ENCODE data around the gene IGFL2. TPM values are rescaled to one million over a fixed set of nuclear protein-coding genes. Genes with fewer than 3 reads are reported as not detected.
A peak's percentile ranks its signal among the peaks of the same experiment; 100 is the strongest.
"Not testable (repeated sequence)": the region's sequence is repeated elsewhere in the genome, so short reads cannot be mapped to it uniquely, and the experiment has no call there.

IGFL2 gene
- total RNA-seq, 6 experiments from 2014 or later, result not detected

DNA sequence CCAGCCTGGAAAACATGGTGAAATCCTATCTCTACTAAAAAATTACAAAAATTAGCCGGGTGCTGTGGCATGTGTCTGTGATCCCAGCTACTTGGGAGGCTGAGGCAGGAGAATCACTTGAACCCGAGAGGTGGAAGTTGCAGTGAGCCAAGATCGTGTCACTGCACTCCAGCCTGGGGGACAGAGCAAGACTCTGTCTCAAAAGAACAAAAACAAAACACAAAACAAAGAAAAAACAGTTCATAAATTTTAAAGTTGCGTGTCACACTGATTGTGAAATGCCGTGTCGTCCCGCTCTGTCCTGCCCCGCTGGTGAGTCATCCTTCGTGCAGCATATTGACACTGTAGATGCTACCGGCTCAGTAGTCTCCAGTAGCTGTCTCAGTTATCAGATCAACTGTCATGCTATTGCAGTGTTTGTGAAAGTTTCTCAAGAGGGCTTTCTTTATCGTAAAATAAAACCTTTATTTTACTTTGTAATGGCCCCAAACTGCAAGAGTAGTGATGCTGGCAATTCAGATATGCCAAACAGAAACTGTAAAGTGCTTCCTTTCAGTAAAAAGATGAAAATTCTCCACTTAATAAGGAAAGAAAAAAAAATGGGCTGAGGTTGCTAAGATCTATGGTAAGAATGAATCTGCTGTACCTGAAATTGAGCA lies 45.1 kb downstream of the IGFL2 start:
- no peak overlapping the region for H3K4me3 ChIP-seq
- peaks cover 0 to 38% (median 15%) of the 10 kb centered on the region in 4 donors for H3K4me1 ChIP-seq
- intact Hi-C loops (cut with DNase I), result no loop called here
- no peaks in the 10 kb centered on the region for H3K36me3 ChIP-seq
- peak; percentile 54 for TF ChIP-seq POLR2A (IDR thresholded peaks at IDR 0.05)
- TF ChIP-seq, protein P1, sequence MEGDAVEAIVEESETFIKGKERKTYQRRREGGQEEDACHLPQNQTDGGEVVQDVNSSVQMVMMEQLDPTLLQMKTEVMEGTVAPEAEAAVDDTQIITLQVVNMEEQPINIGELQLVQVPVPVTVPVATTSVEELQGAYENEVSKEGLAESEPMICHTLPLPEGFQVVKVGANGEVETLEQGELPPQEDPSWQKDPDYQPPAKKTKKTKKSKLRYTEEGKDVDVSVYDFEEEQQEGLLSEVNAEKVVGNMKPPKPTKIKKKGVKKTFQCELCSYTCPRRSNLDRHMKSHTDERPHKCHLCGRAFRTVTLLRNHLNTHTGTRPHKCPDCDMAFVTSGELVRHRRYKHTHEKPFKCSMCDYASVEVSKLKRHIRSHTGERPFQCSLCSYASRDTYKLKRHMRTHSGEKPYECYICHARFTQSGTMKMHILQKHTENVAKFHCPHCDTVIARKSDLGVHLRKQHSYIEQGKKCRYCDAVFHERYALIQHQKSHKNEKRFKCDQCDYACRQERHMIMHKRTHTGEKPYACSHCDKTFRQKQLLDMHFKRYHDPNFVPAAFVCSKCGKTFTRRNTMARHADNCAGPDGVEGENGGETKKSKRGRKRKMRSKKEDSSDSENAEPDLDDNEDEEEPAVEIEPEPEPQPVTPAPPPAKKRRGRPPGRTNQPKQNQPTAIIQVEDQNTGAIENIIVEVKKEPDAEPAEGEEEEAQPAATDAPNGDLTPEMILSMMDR (IDR thresholded peaks at IDR 0.05), result no peak
- ATAC-seq (peak; percentile 74 to 83 (median 78)), DNase-seq (peak; percentile 78 to 81 (median 79))
- H3K27me3 ChIP-seq, result no peaks in the 10 kb centered on the region
- H3K27ac ChIP-seq, result peak overlapping the region; percentile 89 to 97 (median 94)
- WGBS (ENCODE audit: insufficient coverage, low coverage, low lambda C conversion rate, missing lambda C conversion rate), result 15% methylated on average over 11 of the region's 11 CpGs
- H3K9me3 ChIP-seq, result no peaks in the 10 kb centered on the region

DNA sequence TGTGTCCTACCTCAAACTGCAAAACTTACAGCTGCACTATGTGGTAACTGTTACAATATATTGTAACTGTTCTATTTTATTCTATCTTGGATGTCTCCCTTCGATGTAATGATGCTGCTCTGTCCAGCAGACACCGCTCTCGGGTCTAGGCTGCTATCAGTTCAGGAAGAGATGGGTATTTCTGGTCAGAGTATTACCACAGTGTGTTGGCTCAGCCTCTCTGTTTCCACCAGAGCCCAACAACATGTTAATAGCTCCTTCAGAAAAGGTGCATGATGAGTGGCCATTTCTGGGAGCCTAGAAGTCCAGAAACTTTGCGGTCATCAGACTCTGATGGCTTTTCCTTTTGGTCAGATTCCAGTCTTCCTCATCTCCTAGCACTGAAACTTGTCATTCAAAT lies 45.6 kb downstream of the IGFL2 start:
- Histone ChIP-seq H3K36me3 (no peaks in the 10 kb centered on the region), H3K27ac (peak overlapping the region; percentile 89 to 97 (median 94)), H3K4me3 (no peak overlapping the region), H3K27me3 (no peaks in the 10 kb centered on the region), H3K9me3 (no peaks in the 10 kb centered on the region), H3K4me1 (peaks cover 0 to 38% (median 15%) of the 10 kb centered on the region in 4 donors)
- ATAC-seq, result peak in 2 of 4 donors; percentile 5 to 11
- intact Hi-C loops (cut with DNase I), result no loop called here
- WGBS (ENCODE audit: insufficient coverage, low coverage, low lambda C conversion rate, missing lambda C conversion rate), result 31% methylated on average over 4 of the region's 4 CpGs
- DNase-seq, result no peak
- no peak for TF ChIP-seq POLR2A (IDR thresholded peaks at IDR 0.05)
- TF ChIP-seq, protein P1 (IDR thresholded peaks at IDR 0.05), result no peak

DNA sequence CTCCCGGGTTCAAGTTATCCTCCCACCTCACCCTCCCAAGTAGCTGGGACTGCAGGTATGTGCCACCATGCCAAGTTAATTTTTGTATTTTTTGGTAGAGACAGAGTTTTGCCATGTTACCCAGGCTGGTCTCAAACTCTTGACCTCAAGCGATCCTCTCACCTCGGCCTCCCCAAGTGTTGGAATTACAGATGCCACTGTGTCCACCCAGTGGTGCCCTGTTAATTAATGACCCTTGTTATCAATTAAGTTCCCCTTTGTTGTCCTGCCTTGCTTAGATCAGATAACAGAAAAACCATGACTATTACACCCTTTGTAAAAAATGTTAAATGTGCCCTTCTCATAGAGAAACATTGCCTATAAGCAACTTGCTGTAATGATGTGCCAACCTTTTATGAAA lies 47.1 kb downstream of the IGFL2 start:
- H3K36me3 ChIP-seq, result no peaks in the 10 kb centered on the region
- ATAC-seq (no peak), DNase-seq (no peak)
- TF ChIP-seq, protein P1 (IDR thresholded peaks at IDR 0.05), result no peak
- TF ChIP-seq POLR2A (IDR thresholded peaks at IDR 0.05), result no peak
- H3K4me1 ChIP-seq, result peaks cover 0 to 33% (median 15%) of the 10 kb centered on the region in 4 donors
- 83% methylated on average over 3 of the region's 3 CpGs for WGBS (ENCODE audit: insufficient coverage, low coverage, low lambda C conversion rate, missing lambda C conversion rate)
- intact Hi-C loops (cut with DNase I), result no loop called here
- no peaks in the 10 kb centered on the region for H3K9me3 ChIP-seq
- no peak overlapping the region for H3K27ac ChIP-seq
- H3K27me3 ChIP-seq, result no peaks in the 10 kb centered on the region
- no peak overlapping the region for H3K4me3 ChIP-seq

DNA sequence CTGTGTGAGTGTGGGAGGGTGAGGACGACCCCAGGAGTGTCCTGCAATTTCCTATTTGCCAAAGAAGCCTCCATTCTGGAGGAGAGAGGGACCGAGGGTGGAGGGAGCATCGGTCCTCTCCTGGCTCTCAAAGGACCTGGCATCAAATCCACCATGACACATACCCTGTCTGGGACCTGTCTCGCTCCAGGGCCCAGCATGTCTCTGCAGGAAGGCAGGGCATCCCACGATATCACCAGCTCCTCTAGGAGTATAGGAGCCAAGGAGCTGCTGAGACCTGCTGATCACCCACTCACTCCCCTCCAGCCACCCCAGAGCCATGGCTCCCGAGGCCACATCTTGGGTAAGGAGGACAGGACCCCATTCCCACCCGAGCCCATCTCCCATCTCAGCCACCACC lies 47.9 kb downstream of the IGFL2 start:
- H3K4me3 ChIP-seq; intact Hi-C loops (cut with DNase I); H3K27ac ChIP-seq; ATAC-seq; H3K27me3 ChIP-seq; DNase-seq; H3K36me3 ChIP-seq; H3K9me3 ChIP-seq: not testable (repeated sequence)
- 90% methylated on average over 2 of the region's 7 CpGs for WGBS (ENCODE audit: insufficient coverage, low coverage, low lambda C conversion rate, missing lambda C conversion rate)
- H3K4me1 ChIP-seq, result peaks cover 0 to 26% (median 13%) of the 10 kb centered on the region in 4 donors

DNA sequence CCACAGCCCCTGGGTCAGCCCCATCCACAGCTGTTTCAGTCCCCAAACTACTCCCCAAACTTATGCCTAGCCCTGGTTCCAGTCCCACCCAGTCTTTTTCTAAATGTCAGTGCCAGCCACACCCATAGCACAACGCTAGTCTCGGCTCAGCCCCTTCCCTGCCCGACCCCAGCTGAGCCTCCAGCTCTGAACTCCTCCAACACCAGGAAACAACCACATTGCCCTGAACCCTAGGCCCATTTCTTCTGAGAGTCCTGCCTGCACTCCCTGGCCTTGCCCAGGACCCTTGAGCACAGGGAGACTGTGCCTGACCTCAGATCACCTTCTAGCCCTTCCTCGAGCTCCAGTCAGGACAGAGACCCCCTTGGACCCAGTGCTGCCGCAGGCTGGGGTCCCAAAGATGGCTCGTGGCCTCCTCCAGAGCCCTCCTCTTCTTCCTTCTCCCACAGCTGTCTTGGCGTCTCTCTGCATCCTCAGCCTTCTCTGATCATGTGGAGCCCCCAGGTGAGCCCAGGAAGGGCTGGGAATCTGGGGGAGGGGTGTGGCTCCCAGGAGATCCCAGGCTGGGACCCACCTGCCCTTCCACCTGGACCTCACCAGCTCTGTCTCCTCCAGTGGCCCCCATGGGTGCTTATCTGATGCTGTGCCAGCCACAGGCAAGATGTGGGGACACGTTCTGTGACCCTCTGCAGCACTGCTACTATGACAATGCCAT lies 48.5 kb downstream of the IGFL2 start:
- 77% methylated on average over 7 of the region's 8 CpGs for WGBS (ENCODE audit: insufficient coverage, low coverage, low lambda C conversion rate, missing lambda C conversion rate)
- H3K4me1 ChIP-seq, result peaks cover 0 to 26% (median 13%) of the 10 kb centered on the region in 4 donors
- ATAC-seq (no peak), DNase-seq (no peak)
- no peak for TF ChIP-seq POLR2A (IDR thresholded peaks at IDR 0.05)
- TF ChIP-seq, protein P1 (IDR thresholded peaks at IDR 0.05), result no peak
- H3K27me3 ChIP-seq, result no peaks in the 10 kb centered on the region
- no peak overlapping the region for H3K4me3 ChIP-seq
- no peaks in the 10 kb centered on the region for H3K9me3 ChIP-seq
- H3K36me3 ChIP-seq, result no peaks in the 10 kb centered on the region
- intact Hi-C loops (cut with DNase I), result no loop called here
- no peak overlapping the region for H3K27ac ChIP-seq
